Left ventricle myocardium inferior (tissue), 1 donor: ENCODE measurements around the gene DPYSL3. TPM values are rescaled to one million over a fixed set of nuclear protein-coding genes. Genes with fewer than 3 reads are reported as not detected.
A peak's percentile ranks its signal among the peaks of the same experiment; 100 is the strongest.

Experiments
- DNase-seq: peaks from one replicate; pipeline ENCODE4 v3.0.0-alpha.2; 2020
- H3K27ac ChIP-seq: fragments of 200-600 bp; replicated peaks from 2 replicates; pipeline ENCODE4 v1.8.0; 2021
- H3K27me3 ChIP-seq: fragments of 200-600 bp; 2 replicates; pipeline ENCODE4 v1.8.0; 2021; ENCODE audit warnings: low read depth
- H3K36me3 ChIP-seq: fragments of 200-600 bp; 2 replicates; pipeline ENCODE4 v1.8.0; 2021
- H3K4me1 ChIP-seq: fragments of 200-600 bp; 2 replicates; pipeline ENCODE4 v1.8.0; 2021
- H3K4me3 ChIP-seq: fragments of 200-600 bp; 2 replicates; pipeline ENCODE4 v1.8.0; 2021; ENCODE audit warnings: mild to moderate bottlenecking, moderate library complexity
- H3K9me3 ChIP-seq: fragments of 200-600 bp; replicated peaks from 2 replicates; pipeline ENCODE4 v1.8.0; 2021
- CTCF ChIP-seq: fragments of 200-600 bp; IDR thresholded peaks from 2 replicates; pipeline ENCODE4 v1.8.0; 2021; ENCODE audit warnings: antibody characterized with exemption, mild to moderate bottlenecking, borderline replicate concordance
- intact Hi-C: fragments of 100-400 bp; cut with micrococcal nuclease; formaldehyde crosslinking; loops from one replicate; pipeline ENCODE4 v1.11.0; 2022
- total RNA-seq: library from RNA; stranded (reverse); fragmentation: NEBNext Ultra II Directional; extraction: Animal tissue kit (Norgen Biotek cat#: 25700); gene quantifications from one replicate; pipeline ENCODE4 v1.2.1, GENCODE V29; 2021
- donor health status: DM: no; HTN: yes; CAD: no; lungs with severe emphysema.

The DPYSL3 gene
- total RNA-seq, 1 donor from 2014 or later: 20.7 TPM

GRCh38 chr5:147485046-147485445 is 24.8 kb downstream of the DPYSL3 start:
- H3K4me3 ChIP-seq: no peak overlapping the region
- no peak for DNase-seq
- intact Hi-C loops: no loop called here
- peaks cover 55% of the 10 kb centered on the region for H3K4me1 ChIP-seq
- no peaks in the 10 kb centered on the region for H3K9me3 ChIP-seq
- no peaks in the 10 kb centered on the region for H3K36me3 ChIP-seq
- H3K27ac ChIP-seq: peak overlapping the region; percentile 78
- TF ChIP-seq CTCF: no peak
- no peaks in the 10 kb centered on the region for H3K27me3 ChIP-seq

DNA sequence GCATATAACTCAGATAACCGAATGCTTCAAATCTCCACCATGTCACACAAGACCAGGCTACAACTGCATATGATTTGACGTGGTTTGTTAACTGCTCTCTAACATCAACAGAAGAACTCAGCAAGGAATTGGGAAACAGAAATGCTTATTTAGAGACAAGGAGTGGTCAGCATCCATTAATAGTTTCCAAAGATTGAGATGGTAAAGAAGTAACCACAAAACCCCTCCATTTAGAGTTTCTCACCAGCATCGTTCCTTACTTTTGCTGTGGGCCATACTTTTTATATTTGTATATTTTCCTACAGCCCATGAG is 25.2 kb downstream of the DPYSL3 start:
- H3K36me3 ChIP-seq: no peaks in the 10 kb centered on the region
- H3K27ac ChIP-seq: peak overlapping the region; percentile 78
- no peak for TF ChIP-seq CTCF
- H3K4me3 ChIP-seq: no peak overlapping the region
- H3K9me3 ChIP-seq: no peaks in the 10 kb centered on the region
- intact Hi-C loops: no loop called here
- peaks cover 59% of the 10 kb centered on the region for H3K4me1 ChIP-seq
- no peaks in the 10 kb centered on the region for H3K27me3 ChIP-seq
- no peak for DNase-seq

GRCh38 chr5:147483961-147484707 is 25.7 kb downstream of the DPYSL3 start:
- no peak for TF ChIP-seq CTCF
- no peaks in the 10 kb centered on the region for H3K9me3 ChIP-seq
- peak overlapping the region; percentile 78 for H3K27ac ChIP-seq
- H3K4me1 ChIP-seq: peaks cover 64% of the 10 kb centered on the region
- peak; percentile 67 for DNase-seq
- no peak overlapping the region for H3K4me3 ChIP-seq
- no peaks in the 10 kb centered on the region for H3K27me3 ChIP-seq
- intact Hi-C loops: no loop called here
- H3K36me3 ChIP-seq: no peaks in the 10 kb centered on the region

DNA sequence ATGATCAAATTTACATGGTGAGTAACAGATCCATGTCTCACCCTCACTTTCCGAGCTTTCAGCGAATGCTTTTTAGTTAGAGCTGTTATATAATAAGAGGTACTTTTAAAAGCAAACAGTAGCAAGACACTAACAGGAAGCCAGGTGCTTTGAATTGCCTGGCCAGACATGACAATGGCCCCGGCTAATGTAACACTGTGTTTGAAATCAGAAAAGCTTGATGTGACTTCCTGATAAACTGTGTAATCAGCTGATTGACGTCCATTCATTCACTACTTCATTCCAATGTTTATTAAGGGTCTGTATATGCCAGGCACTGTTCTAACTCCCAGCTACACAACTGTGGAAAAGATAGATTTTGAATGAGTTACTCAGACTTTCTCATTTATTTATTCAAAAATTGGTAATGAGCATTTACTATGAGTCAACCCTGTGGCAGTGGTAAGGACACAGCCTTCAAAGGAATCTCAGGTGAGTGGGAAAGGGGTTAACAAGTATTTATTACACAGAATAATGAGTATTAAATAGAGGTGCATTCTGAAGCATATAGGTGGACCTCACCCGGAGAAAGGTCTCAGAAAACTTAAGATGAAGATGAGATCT is 26.6 kb downstream of the DPYSL3 start:
- intact Hi-C loops: no loop called here
- no peak for DNase-seq
- Histone ChIP-seq H3K27me3 (no peaks in the 10 kb centered on the region), H3K36me3 (no peaks in the 10 kb centered on the region), H3K4me1 (peaks cover 72% of the 10 kb centered on the region), H3K4me3 (no peak overlapping the region), H3K27ac (peak overlapping the region; percentile 78), H3K9me3 (no peaks in the 10 kb centered on the region)
- no peak for TF ChIP-seq CTCF

GRCh38 chr5:147482706-147483180 is 27.1 kb downstream of the DPYSL3 start:
- H3K9me3 ChIP-seq: no peaks in the 10 kb centered on the region
- H3K36me3 ChIP-seq: no peaks in the 10 kb centered on the region
- H3K27ac ChIP-seq: peak overlapping the region; percentile 78
- no peaks in the 10 kb centered on the region for H3K27me3 ChIP-seq
- H3K4me3 ChIP-seq: no peak overlapping the region
- no peak for TF ChIP-seq CTCF
- no peak for DNase-seq
- peaks cover 68% of the 10 kb centered on the region for H3K4me1 ChIP-seq
- intact Hi-C loops: no loop called here
